Measurements from ENCODE around the gene FAM187B. TPM values are rescaled to one million over a fixed set of nuclear protein-coding genes. Genes with fewer than 3 reads are reported as not detected.
"Not testable (repeated sequence)": the region's sequence is repeated elsewhere in the genome, so short reads cannot be mapped to it uniquely, and the experiment has no call there.

The FAM187B gene
- total RNA-seq, 1 donor from 2014 or later = not detected

DNA sequence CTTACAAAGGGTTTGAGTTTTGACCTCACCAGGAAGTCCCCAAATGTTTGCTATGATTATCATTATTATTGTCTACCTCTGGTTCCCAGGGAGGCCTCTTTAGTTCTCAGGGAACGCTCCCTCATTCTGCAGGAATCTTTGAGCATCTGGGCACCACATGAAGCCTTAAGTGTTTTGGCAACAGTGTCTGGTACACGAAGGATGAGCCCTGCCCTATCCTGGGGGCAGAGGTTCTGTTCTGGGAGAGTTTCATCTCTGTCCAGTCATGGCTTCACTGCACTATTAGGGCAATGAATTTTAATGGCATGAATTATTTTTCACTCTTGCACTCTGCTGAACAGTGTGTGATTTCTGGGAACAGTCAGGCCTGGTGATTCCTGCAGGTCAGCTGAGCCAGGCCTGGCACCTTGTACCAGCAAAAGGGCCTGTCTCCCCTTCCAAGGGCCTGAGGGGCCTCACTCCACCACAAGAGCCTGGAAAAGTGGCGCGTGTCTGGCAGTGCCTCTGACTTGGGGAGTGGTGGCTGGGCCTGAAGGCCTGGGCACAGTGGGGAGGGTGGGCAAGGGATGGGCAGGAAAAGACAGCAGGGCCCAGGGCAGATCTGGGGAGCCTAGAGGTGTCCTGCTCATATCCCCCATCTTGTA, 4.6 kb downstream of the FAM187B start:
- H3K4me3 ChIP-seq = no peak overlapping the region
- H3K27me3 ChIP-seq (ENCODE audit: low read depth) = no peaks in the 10 kb centered on the region
- H3K36me3 ChIP-seq = no peaks in the 10 kb centered on the region
- intact Hi-C loops (cut with micrococcal nuclease) = no loop called here
- H3K4me1 ChIP-seq = peaks cover 22% of the 10 kb centered on the region
- H3K9me3 ChIP-seq (replicated peaks) = peaks cover 5% of the 10 kb centered on the region
- TF ChIP-seq, protein P1, sequence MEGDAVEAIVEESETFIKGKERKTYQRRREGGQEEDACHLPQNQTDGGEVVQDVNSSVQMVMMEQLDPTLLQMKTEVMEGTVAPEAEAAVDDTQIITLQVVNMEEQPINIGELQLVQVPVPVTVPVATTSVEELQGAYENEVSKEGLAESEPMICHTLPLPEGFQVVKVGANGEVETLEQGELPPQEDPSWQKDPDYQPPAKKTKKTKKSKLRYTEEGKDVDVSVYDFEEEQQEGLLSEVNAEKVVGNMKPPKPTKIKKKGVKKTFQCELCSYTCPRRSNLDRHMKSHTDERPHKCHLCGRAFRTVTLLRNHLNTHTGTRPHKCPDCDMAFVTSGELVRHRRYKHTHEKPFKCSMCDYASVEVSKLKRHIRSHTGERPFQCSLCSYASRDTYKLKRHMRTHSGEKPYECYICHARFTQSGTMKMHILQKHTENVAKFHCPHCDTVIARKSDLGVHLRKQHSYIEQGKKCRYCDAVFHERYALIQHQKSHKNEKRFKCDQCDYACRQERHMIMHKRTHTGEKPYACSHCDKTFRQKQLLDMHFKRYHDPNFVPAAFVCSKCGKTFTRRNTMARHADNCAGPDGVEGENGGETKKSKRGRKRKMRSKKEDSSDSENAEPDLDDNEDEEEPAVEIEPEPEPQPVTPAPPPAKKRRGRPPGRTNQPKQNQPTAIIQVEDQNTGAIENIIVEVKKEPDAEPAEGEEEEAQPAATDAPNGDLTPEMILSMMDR (IDR thresholded peaks at IDR 0.05; ENCODE audit: borderline replicate concordance) = no peak
- H3K27ac ChIP-seq (replicated peaks) = peak overlapping the region; percentile 2
- no peak for DNase-seq

- TF ChIP-seq, protein P1 (IDR thresholded peaks at IDR 0.05; ENCODE audit: borderline replicate concordance) = no peak
- no peak overlapping the region for H3K27ac ChIP-seq (replicated peaks)
- H3K27me3 ChIP-seq (ENCODE audit: low read depth) = no peaks in the 10 kb centered on the region
- H3K36me3 ChIP-seq = no peaks in the 10 kb centered on the region
- peaks cover 5% of the 10 kb centered on the region for H3K9me3 ChIP-seq (replicated peaks)
- no peak for DNase-seq
- no peak overlapping the region for H3K4me3 ChIP-seq
- H3K4me1 ChIP-seq = peaks cover 22% of the 10 kb centered on the region
- intact Hi-C loops (cut with micrococcal nuclease) = no loop called here
Measured at GRCh38 chr19:35223084-35223790, 5.3 kb downstream of the FAM187B start.

DNA sequence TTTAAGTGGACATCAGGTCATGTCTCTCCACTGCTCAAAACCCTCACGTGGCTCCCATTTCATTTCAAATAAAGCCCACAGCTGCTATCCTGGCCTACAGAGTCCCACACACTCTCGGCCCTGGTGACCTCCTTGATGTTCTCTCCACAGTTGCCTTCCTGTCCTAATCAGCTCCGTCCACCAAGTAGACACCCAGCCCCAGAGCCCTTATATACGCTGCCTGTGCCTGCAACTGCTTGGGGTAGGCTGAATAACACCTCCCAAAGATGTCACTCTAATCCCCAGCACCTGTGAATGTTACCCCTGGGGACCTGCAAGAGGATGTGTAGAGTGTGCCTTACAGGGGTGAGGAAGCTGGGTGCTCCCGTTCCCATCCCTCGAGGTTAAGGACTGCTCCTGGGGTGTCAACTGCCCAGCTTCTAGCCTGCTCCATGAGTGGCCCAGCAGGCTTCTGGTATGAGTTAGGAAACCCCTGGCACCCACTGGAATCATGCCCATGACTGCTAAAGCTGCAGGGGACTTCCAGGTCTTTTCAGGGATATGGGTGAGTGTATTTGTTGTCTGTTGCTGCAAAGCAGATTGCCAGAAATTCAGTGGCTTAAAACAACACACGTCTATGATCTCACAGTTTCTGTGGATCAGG, 6.0 kb downstream of the FAM187B start:
- no peaks in the 10 kb centered on the region for H3K27me3 ChIP-seq (ENCODE audit: low read depth)
- no peak overlapping the region for H3K27ac ChIP-seq (replicated peaks)
- TF ChIP-seq, protein P1 (IDR thresholded peaks at IDR 0.05; ENCODE audit: borderline replicate concordance) = no peak
- peaks cover 22% of the 10 kb centered on the region for H3K4me1 ChIP-seq
- no peak overlapping the region for H3K4me3 ChIP-seq
- DNase-seq = no peak
- intact Hi-C loops (cut with micrococcal nuclease) = no loop called here
- peaks cover 7% of the 10 kb centered on the region for H3K9me3 ChIP-seq (replicated peaks)
- H3K36me3 ChIP-seq = no peaks in the 10 kb centered on the region

DNA sequence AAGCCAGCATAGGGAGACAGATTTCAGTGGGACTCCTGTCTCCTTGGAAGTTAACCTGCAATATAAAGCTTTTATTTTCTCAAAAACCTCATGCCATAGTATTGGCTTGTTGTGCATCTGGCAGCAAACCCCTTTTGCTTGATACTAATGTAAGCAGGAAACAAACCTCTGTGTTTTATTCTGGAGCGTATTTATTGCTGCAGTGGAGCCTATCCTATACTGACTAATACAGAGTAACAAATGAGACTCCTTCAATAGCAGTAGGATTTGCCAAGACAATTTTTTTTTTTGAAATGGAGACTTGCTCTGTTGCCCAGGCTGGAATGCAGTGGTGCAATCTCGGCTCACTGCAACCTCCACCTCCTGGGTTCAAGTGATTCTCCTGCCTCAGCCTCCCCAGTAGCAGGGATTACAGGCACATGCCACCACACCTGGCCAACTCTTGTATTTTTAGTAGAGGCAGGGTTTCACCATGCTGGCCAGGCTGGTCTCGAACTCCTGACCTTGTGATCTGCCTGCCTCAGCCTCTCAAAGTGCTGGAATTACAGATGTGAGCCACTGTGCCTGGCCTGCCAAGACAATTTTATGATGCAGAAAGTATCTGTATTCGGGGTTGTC, 7.5 kb downstream of the FAM187B start:
- H3K27me3 ChIP-seq (ENCODE audit: low read depth); DNase-seq; H3K36me3 ChIP-seq; intact Hi-C loops (cut with micrococcal nuclease); H3K4me3 ChIP-seq: not testable (repeated sequence)
- peak overlapping the region; percentile 54 for H3K27ac ChIP-seq (replicated peaks)
- peaks cover 17% of the 10 kb centered on the region for H3K9me3 ChIP-seq (replicated peaks)
- H3K4me1 ChIP-seq = peaks cover 22% of the 10 kb centered on the region

DNA sequence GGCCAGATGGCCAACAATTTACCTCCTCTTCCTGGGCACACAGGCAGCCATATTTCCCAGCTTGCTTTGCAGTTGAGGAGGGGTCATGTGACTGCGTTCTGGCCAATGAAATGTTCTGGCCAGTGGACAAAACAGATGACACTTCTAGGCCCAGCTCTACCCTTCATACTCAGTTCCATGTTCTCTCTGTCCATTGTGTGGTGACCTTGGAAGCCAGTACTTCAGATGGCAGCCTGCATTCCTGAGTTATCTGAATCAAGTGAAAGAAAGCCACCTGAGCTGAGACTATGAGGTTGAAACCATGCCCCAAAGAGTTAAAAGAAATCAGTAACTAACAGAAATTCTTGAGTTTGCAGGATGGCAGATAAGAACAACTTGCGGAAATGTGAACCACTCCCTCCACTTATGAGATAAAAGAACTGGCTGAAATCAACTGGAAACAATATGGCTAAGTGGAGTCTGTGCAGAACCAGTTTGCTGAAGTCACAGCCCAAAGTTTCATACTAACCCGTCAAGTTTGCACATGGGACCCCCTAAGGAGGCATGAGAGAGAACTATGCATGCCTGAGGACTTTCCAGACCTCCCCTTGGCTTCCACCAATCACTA, 8.1 kb downstream of the FAM187B start:
- H3K4me1 ChIP-seq = peaks cover 22% of the 10 kb centered on the region
- peak overlapping the region; percentile 54 for H3K27ac ChIP-seq (replicated peaks)
- intact Hi-C loops (cut with micrococcal nuclease) = no loop called here
- TF ChIP-seq, protein P1 (IDR thresholded peaks at IDR 0.05; ENCODE audit: borderline replicate concordance) = no peak
- H3K36me3 ChIP-seq = no peaks in the 10 kb centered on the region
- H3K27me3 ChIP-seq (ENCODE audit: low read depth) = no peaks in the 10 kb centered on the region
- peaks cover 17% of the 10 kb centered on the region for H3K9me3 ChIP-seq (replicated peaks)
- H3K4me3 ChIP-seq = no peak overlapping the region
- DNase-seq = no peak
